Neutrophil (primary cell): ENCODE results near the gene GBX1.

Experiments
- H3K27ac ChIP-seq: fragments of 200-600 bp; sonication (generic); 2 replicates; pipeline ENCODE4 v1.5.1; 2016; ENCODE audit warnings: mild to moderate bottlenecking, moderate library complexity
- H3K27me3 ChIP-seq: fragments of 200-600 bp; sonication (generic); 2 replicates; pipeline ENCODE4 v1.6.0; 2016; ENCODE audit warnings: mild to moderate bottlenecking
- H3K36me3 ChIP-seq: fragments of 200-600 bp; sonication (generic); 2 replicates; pipeline ENCODE4 v1.5.1; 2017
- H3K4me1 ChIP-seq, 2 experiments: fragments of 200-600 bp in 1 of 2; sonication (generic) in 1 of 2; 1 replicate in 1 of 2; 2 replicates in 1 of 2; pipeline versions ENCODE4 v1.5.1 to v1.6.1; 2013 to 2016; ENCODE audit warnings: low read depth in 1 of 2, low read length in 1 of 2, mild to moderate bottlenecking in 1 of 2, moderate library complexity in 1 of 2; ENCODE audit not compliant: control insufficient read depth in 1 of 2, insufficient read depth in 1 of 2
- H3K4me3 ChIP-seq, 2 experiments: fragments of 200-600 bp in 1 of 2; sonication (generic) in 1 of 2; 1 replicate in 1 of 2; 2 replicates in 1 of 2; pipeline ENCODE4 v1.5.1; 2013 to 2016; ENCODE audit warnings: low read depth in 1 of 2, low read length in 1 of 2, mild to moderate bottlenecking in 1 of 2, moderate library complexity in 1 of 2
- H3K9me3 ChIP-seq: fragments of 200-600 bp; sonication (generic); 2 replicates; pipeline ENCODE4 v1.5.1; 2016
- TF ChIP-seq, protein P1 (sequence below): fragments of 200-600 bp; sonication (generic); IDR thresholded peaks from 2 replicates; pipeline ENCODE4 v1.5.1; 2016; ENCODE audit warnings: antibody characterized with exemption

Gene GBX1

DNA sequence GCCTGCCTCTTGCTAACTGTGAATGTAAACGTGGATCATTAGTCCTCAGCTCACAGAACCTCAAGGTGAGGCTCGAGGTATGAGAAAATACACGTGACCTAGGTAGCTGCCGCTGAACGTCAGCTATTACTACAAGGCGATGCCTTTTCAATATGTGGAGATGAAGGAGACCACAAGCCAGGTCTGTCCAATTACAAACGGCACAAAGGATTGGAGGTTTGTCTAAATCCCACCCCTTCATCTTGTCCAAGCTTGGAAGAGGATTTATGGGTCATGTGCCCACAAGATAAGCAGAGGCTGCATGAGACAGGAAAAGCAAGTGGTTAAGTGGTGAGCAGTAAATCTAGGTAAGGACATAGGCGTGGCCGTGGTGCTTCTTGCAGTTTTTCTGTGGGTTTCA is 39.4 kb upstream of the GBX1 start:
- TF ChIP-seq, protein P1, sequence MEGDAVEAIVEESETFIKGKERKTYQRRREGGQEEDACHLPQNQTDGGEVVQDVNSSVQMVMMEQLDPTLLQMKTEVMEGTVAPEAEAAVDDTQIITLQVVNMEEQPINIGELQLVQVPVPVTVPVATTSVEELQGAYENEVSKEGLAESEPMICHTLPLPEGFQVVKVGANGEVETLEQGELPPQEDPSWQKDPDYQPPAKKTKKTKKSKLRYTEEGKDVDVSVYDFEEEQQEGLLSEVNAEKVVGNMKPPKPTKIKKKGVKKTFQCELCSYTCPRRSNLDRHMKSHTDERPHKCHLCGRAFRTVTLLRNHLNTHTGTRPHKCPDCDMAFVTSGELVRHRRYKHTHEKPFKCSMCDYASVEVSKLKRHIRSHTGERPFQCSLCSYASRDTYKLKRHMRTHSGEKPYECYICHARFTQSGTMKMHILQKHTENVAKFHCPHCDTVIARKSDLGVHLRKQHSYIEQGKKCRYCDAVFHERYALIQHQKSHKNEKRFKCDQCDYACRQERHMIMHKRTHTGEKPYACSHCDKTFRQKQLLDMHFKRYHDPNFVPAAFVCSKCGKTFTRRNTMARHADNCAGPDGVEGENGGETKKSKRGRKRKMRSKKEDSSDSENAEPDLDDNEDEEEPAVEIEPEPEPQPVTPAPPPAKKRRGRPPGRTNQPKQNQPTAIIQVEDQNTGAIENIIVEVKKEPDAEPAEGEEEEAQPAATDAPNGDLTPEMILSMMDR = no peak
- Histone ChIP-seq H3K36me3 (no peaks in the 10 kb centered on the region), H3K27ac (no peak overlapping the region), H3K27me3 (peaks cover 71% of the 10 kb centered on the region), H3K4me1 (no peaks in the 10 kb centered on the region), H3K9me3 (no peaks in the 10 kb centered on the region), H3K4me3 (no peak overlapping the region)

DNA sequence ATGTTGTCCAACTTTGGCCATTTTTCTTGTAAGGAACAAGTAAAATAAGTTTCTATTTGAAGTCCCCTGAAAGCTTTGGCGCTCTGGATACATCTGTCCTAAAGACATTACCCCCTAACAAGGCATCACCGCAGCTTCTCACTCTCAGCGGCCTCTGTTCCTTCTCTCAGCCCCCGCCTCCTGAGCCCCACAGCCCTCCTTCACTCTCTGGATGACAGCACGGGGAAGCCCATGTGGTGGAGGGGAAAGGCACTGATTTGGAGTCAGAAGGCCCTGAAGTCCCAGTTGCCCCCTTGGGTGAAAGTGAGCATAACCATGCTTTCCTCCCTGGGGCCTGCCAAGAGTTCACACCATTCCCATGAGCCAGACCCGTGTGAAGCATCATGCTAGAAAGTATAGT is 38.2 kb upstream of the GBX1 start:
- Histone ChIP-seq H3K27me3 (peaks cover 75% of the 10 kb centered on the region), H3K36me3 (no peaks in the 10 kb centered on the region), H3K4me1 (no peaks in the 10 kb centered on the region), H3K4me3 (no peak overlapping the region), H3K27ac (no peak overlapping the region), H3K9me3 (no peaks in the 10 kb centered on the region)
- TF ChIP-seq, protein P1 = no peak

DNA sequence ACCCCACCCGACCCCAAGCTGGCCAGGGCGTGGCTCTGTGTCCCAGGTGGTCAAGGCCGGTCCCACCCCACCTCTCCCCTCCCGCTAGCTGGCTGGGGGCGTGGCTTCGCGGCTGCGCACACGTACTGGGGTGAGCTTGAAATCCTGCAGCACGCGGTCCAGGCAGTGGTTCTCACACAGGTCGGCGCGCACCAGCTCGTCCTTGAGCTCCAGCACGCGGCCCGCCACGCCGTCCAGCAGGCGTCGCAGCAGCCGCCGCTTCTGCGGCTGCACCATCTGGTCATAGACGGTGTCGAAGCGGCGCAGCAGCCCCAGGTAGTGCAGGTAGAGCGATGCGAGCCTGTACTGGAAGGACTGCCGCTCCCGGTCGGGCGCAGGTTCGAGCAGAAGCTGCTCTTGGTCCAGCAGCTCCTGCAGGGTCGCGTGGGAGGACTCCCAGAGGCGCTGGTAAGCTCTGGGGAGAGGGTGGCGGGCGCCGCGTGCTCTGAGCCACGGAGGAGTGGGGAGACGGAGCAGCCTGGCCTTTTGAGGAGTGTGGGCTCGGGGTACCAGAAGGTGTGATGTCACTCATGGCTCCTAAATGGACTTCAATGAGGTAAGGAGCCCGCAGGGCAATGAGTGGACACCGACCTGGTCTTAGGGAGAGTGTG is 37.0 kb upstream of the GBX1 start:
- peaks cover 75% of the 10 kb centered on the region for H3K27me3 ChIP-seq
- no peaks in the 10 kb centered on the region for H3K36me3 ChIP-seq
- no peak overlapping the region for H3K27ac ChIP-seq
- TF ChIP-seq, protein P1 = no peak
- H3K9me3 ChIP-seq = no peaks in the 10 kb centered on the region
- no peak overlapping the region for H3K4me3 ChIP-seq
- H3K4me1 ChIP-seq = no peaks in the 10 kb centered on the region

DNA sequence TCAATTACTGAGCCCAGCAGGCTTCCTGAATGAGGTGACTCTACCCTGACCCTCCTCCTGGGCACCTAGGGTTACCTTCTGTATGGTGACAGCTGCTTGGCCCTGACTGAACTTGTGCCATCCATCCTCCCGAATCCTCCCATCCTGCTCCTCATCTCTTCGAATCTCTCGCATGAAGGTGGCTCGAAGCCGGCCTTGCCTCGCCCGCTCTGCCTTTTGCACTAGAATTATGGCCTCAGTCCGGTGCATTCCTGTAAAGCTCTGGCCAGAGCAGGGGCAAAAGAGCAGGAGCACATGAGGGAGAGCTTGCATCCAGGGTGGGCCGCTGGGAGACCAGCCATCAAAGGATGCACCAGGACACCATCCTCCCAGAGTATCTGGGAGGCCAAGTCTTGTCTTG is 35.3 kb upstream of the GBX1 start:
- Histone ChIP-seq H3K9me3 (no peaks in the 10 kb centered on the region), H3K27me3 (peaks cover 62% of the 10 kb centered on the region)

DNA sequence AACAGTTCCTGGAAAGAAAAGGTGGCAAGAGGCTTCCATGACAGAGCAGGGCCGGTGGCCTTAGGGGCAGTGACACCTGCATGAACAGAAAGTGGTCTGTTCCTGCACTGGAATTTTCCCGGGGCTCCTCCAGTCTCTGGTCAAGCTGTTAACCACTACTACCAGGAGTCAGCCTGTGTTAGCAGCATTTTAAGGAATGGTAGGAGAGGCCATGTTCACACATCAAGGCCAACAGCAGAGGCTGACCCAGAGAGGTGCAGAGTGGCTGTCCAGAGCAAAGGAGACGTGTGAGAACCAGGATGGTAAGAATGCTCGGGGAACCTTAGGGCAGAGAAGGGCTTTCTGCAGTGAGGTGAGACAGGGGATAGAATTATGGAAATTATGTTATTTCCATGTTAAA is 34.3 kb upstream of the GBX1 start:
- no peaks in the 10 kb centered on the region for H3K36me3 ChIP-seq
- no peaks in the 10 kb centered on the region for H3K9me3 ChIP-seq
- TF ChIP-seq, protein P1 = no peak
- peaks cover 55% of the 10 kb centered on the region for H3K27me3 ChIP-seq
- H3K4me1 ChIP-seq = no peaks in the 10 kb centered on the region
- H3K4me3 ChIP-seq = no peak overlapping the region
- no peak overlapping the region for H3K27ac ChIP-seq

More for the DNA sequence above, 35.3 kb upstream of the GBX1 start:
- Histone ChIP-seq H3K4me1 (no peaks in the 10 kb centered on the region), H3K4me3 (no peak overlapping the region), H3K27ac (no peak overlapping the region), H3K36me3 (no peaks in the 10 kb centered on the region)
- TF ChIP-seq, protein P1 = no peak
